Suprapubic skin (tissue), 4 donors: ENCODE measurements around the gene FAF1.
"Not testable (repeated sequence)": the region's sequence is repeated elsewhere in the genome, so short reads cannot be mapped to it uniquely, and the experiment has no call there.

Experiments
- EP300 ChIP-seq: sonication (generic); formaldehyde crosslinking; IDR thresholded peaks from one replicate; pipeline ENCODE4 v1.6.1; 2017; ENCODE audit warnings: antibody characterized with exemption
- POLR2A ChIP-seq, 2 donors: fragments of 450-650 bp; IDR thresholded peaks; one replicate each; pipeline ENCODE4 v1.6.1; 2017; ENCODE audit warnings: antibody characterized with exemption in 2 of 2, mild to moderate bottlenecking in 2 of 2, moderate library complexity in 2 of 2
- POLR2AphosphoS5 ChIP-seq, 3 donors: sonication (generic); formaldehyde crosslinking; IDR thresholded peaks; one replicate each; pipeline ENCODE4 v1.6.1; 2017; ENCODE audit warnings: antibody characterized with exemption in 3 of 3
- TF ChIP-seq, protein P1 (sequence below), 2 donors: fragments of 200-600 bp in 1 of 2; fragments of 450-650 bp in 1 of 2; sonication (generic) in 1 of 2; IDR thresholded peaks; one replicate each; pipeline ENCODE4 v1.5.1; 2016 to 2019; ENCODE audit warnings: antibody characterized with exemption in 2 of 2, mild to moderate bottlenecking in 1 of 2, moderate library complexity in 1 of 2

DNA sequence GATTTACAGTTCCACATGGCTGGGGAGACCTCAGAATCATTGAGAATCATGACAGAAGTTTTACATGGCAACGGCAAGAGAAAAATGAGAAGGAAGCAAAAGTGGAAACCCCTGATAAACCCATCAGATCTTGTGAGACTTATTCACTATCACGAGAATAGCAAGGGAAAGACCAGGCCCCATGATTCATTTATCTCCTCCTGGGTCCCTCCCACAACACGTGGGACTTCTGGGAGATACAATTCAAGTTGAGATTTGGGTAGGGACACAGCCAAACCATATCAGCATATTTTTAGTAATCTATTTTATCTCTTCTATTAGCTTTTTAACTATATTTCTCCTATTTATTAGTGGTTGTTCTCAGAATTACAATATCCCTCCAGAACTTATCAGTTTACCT lies 26.3 kb downstream of the FAF1 start:
- TF ChIP-seq, protein P1, sequence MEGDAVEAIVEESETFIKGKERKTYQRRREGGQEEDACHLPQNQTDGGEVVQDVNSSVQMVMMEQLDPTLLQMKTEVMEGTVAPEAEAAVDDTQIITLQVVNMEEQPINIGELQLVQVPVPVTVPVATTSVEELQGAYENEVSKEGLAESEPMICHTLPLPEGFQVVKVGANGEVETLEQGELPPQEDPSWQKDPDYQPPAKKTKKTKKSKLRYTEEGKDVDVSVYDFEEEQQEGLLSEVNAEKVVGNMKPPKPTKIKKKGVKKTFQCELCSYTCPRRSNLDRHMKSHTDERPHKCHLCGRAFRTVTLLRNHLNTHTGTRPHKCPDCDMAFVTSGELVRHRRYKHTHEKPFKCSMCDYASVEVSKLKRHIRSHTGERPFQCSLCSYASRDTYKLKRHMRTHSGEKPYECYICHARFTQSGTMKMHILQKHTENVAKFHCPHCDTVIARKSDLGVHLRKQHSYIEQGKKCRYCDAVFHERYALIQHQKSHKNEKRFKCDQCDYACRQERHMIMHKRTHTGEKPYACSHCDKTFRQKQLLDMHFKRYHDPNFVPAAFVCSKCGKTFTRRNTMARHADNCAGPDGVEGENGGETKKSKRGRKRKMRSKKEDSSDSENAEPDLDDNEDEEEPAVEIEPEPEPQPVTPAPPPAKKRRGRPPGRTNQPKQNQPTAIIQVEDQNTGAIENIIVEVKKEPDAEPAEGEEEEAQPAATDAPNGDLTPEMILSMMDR (IDR thresholded peaks at IDR 0.05), result not testable (repeated sequence)
- TF ChIP-seq POLR2AphosphoS5 (IDR thresholded peaks at IDR 0.05); POLR2A (IDR thresholded peaks at IDR 0.05); EP300: not testable (repeated sequence)
